Kidney epithelial cell (primary cell): ENCODE data around the gene PPP1R7. TPM values are rescaled to one million over a fixed set of nuclear protein-coding genes. Genes with fewer than 3 reads are reported as not detected.

ENCODE experiments used
- DNase-seq: peaks from one replicate; pipeline ENCODE4 v3.0.0-alpha.2; 2010; ENCODE audit warnings: low read depth
- H3K27me3 ChIP-seq: 2 replicates; pipeline ENCODE4 v1.6.0; 2011; ENCODE audit warnings: low read length; ENCODE audit not compliant: control insufficient read depth, insufficient read depth
- H3K36me3 ChIP-seq: 2 replicates; pipeline ENCODE4 v1.5.1; 2011; ENCODE audit warnings: low read length; ENCODE audit not compliant: control insufficient read depth, insufficient read depth
- H3K4me3 ChIP-seq: 2 replicates; pipeline ENCODE4 v1.5.1; 2011; ENCODE audit warnings: low read depth, mild to moderate bottlenecking, control low read depth, low read length
- total RNA-seq: library from RNA; depleted of rRNA; stranded (reverse); fragments of >200 nt; gene quantifications from 2 replicates; pipeline ENCODE4 v1.2.3, GENCODE V29; 2015
- TF ChIP-seq, protein P1 (sequence below): IDR thresholded peaks from 2 replicates; pipeline ENCODE4 v1.5.1; 2011; ENCODE audit warnings: mild to moderate bottlenecking, moderate library complexity, low read length, control low read depth, inconsistent platforms; ENCODE audit not compliant: insufficient read depth, poor library complexity, severe bottlenecking

The PPP1R7 gene
- total RNA-seq, 1 donor from 2014 or later = 82.3 TPM

DNA sequence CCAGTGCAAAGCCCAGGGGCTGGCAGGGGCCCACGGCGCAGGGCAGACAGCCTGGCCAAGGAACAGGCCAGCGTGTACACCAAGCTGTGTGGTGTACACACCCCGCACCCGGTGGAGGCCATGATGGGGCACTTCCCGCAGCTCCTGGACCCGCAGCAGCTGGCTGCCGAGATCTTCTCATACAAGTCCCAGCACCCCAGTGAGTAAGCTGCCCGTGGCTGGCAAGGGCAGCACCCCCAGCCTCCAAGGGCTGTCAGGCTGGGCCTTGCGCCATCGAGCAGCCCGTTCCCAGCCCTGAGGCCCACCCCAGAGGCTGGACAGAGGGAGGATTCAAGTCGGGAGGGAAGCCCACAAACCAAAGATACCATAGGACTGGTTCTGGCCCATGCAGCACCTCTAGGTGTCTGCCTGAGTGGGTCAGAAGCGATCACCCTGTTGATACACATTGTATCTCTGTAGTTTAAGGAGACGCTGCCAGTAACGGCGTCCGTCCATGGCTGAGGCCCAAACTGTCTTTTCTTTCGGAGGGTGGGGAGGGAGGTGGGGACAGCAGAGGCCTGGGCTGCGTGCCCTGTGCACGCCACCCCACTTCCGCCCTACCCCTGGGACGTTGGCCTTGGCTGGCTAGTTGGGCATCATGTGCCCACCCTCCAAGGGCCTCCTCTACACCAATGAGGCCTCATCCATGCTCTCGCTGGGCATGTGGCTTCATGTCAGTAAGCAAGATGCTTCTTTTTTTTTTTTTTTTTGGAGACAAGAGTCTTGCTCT, 31.3 kb upstream of the PPP1R7 start:
- peaks cover 1% of the 10 kb centered on the region for H3K36me3 ChIP-seq
- TF ChIP-seq, protein P1, sequence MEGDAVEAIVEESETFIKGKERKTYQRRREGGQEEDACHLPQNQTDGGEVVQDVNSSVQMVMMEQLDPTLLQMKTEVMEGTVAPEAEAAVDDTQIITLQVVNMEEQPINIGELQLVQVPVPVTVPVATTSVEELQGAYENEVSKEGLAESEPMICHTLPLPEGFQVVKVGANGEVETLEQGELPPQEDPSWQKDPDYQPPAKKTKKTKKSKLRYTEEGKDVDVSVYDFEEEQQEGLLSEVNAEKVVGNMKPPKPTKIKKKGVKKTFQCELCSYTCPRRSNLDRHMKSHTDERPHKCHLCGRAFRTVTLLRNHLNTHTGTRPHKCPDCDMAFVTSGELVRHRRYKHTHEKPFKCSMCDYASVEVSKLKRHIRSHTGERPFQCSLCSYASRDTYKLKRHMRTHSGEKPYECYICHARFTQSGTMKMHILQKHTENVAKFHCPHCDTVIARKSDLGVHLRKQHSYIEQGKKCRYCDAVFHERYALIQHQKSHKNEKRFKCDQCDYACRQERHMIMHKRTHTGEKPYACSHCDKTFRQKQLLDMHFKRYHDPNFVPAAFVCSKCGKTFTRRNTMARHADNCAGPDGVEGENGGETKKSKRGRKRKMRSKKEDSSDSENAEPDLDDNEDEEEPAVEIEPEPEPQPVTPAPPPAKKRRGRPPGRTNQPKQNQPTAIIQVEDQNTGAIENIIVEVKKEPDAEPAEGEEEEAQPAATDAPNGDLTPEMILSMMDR = no peak
- no peak for DNase-seq
- H3K4me3 ChIP-seq = no peak overlapping the region
- H3K27me3 ChIP-seq = no peaks in the 10 kb centered on the region

DNA sequence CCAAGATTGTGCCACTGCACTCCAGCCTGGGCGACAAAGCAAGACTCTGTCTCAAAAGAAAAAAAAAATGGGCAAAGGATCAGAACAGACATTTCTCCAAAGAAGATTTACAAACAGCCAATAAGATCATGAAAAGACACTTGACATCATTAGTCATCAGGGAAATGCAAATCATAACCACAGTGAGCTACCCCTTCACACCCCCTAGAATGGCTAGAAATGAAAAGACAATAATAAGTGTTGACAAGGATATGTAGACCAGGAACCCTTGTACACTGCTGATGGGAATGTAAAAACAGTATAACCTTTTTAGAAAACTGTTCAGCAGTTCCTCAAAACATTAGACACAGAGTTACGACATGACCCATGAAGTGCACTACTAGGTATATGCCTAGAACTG, 29.8 kb upstream of the PPP1R7 start:
- TF ChIP-seq, protein P1 = no peak
- DNase-seq = no peak
- no peaks in the 10 kb centered on the region for H3K27me3 ChIP-seq
- H3K36me3 ChIP-seq = peaks cover 1% of the 10 kb centered on the region
- H3K4me3 ChIP-seq = no peak overlapping the region

DNA sequence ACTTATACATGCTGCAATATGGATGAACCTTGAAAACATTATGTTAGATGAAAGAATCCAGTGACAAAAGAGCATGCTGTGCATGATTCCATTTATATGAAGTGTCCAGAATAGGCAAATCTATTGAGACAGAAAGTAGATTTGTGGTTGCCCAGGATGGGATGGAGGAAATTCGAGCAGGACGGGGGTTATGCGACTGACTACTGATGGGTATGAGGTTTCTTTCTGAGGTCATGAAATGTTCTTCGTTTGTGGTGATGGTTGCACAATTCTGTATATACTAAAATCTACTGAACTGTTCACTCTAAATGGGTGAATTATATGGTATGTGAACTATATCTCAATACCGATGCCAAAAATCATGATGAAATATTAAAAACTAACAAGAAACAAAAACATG, 29.3 kb upstream of the PPP1R7 start:
- TF ChIP-seq, protein P1 = no peak

DNA sequence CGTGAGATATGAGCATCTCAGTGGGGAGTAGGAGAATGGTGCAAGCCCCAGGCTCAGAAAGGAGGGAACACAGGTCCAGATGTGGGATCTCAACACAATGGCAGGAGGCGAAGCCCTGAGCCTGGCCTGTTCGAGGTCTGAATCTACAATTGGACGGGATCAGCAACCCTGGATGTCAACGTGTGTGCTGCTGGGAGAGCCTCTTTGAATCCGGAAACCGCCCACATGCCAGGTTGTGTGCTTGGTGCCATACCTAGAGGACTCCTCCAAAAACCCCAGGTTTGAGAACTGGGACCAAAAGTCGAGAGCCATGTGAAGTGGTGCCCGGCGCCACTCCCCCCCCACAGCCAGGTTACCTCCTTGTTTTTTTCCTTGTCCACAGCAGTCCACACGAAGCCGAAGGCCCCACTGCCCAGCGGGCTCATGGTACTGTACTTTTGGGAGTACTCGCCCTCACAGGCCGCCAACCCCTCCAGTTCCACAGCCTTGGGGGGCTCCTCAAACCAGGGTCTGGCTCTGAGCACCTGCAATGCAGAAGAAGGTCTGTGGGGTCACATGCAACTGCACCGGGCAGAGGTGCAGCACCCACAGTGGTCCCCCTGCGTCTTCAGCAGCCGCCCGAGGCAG, 27.8 kb upstream of the PPP1R7 start:
- peaks cover 1% of the 10 kb centered on the region for H3K36me3 ChIP-seq
- TF ChIP-seq, protein P1 = no peak
- H3K27me3 ChIP-seq = no peaks in the 10 kb centered on the region
- H3K4me3 ChIP-seq = no peak overlapping the region
- DNase-seq = no peak

More for the DNA sequence above, 29.3 kb upstream of the PPP1R7 start:
- Histone ChIP-seq H3K4me3 (no peak overlapping the region), H3K27me3 (no peaks in the 10 kb centered on the region), H3K36me3 (peaks cover 1% of the 10 kb centered on the region)
- no peak for DNase-seq

DNA sequence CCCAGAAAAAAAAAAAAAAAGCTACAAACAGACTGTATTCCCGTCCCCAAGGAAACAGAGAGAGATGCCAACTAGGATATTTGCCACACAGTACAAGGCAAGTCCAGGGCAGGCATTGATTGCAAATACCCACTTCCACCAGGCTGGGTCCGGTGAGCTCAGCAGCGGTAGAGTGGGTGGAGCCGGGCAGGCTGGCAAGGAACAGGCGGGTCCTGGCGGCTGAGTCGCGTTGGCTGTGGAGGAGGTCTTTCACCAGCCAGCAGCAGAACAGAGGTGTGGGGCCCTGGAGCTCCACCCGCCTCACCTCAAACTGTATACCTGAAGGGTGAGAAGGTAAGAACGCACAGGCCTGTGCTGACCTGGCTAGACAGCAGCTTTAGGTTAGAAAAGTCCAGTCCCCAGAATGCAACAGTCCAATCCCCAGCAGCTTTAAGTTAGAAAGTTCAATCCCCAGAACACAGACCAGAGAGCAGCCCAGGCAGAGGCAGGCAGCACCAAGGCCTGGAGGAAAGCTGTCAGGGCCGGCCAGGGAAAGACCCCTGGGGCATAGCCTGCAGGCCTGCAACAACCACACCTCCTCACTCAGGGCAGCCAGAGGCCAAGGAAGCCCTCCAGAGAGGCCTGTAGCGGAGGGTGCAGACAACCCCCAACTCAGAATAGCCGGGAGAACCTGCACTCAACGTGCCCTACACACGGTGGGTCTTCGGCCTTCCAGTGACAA, 26.3 kb upstream of the PPP1R7 start:
- no peak for DNase-seq
- no peak overlapping the region for H3K4me3 ChIP-seq
- no peaks in the 10 kb centered on the region for H3K27me3 ChIP-seq
- H3K36me3 ChIP-seq = peaks cover 1% of the 10 kb centered on the region
- TF ChIP-seq, protein P1 = no peak
